Bronchial epithelial cell (primary cell): ENCODE data around the gene BLOC1S1. TPM values are rescaled to one million over a fixed set of nuclear protein-coding genes. Genes with fewer than 3 reads are reported as not detected.
A peak's percentile ranks its signal among the peaks of the same experiment; 100 is the strongest.

ENCODE experiments used
- DNase-seq: peaks from one replicate; pipeline ENCODE4 v3.0.0-alpha.2; 2010; ENCODE audit warnings: low read depth
- FAIRE-seq: peaks from 2 replicates; lab custom pipeline; 2011; peaks lifted over from hg19 to GRCh38; lab: Jason Lieb, UNC
- H3K27me3 ChIP-seq: 2 replicates; pipeline ENCODE4 v1.5.1; 2011; ENCODE audit warnings: low read length; ENCODE audit not compliant: control insufficient read depth, insufficient read depth
- H3K36me3 ChIP-seq: 2 replicates; pipeline ENCODE4 v1.5.1; 2011; ENCODE audit warnings: low read length; ENCODE audit not compliant: control insufficient read depth, insufficient read depth
- H3K4me3 ChIP-seq: 2 replicates; pipeline ENCODE4 v1.5.1; 2011; ENCODE audit warnings: mild to moderate bottlenecking, low read depth, low read length, control low read depth
- CTCF ChIP-seq: IDR thresholded peaks from 2 replicates; pipeline ENCODE4 v1.5.1; 2011; ENCODE audit warnings: mild to moderate bottlenecking, moderate library complexity, low read length, control low read depth, inconsistent platforms; ENCODE audit not compliant: insufficient read depth, severe bottlenecking
- total RNA-seq: library from RNA; depleted of rRNA; stranded (reverse); fragments of >200 nt; gene quantifications from 2 replicates; pipeline ENCODE4 v1.2.1, GENCODE V29; 2014

BLOC1S1 gene
- total RNA-seq, 1 donor from 2014 or later, result 64.5 TPM

GRCh38 chr12:55684761-55685370, 31.0 kb upstream of the BLOC1S1 start:
- Histone ChIP-seq H3K27me3 (peaks cover 2% of the 10 kb centered on the region), H3K36me3 (no peaks in the 10 kb centered on the region), H3K4me3 (no peak overlapping the region)
- FAIRE-seq (no peak), DNase-seq (no peak)
- TF ChIP-seq CTCF, result no peak

GRCh38 chr12:55685671-55686070, 30.2 kb upstream of the BLOC1S1 start:
- peaks cover 2% of the 10 kb centered on the region for H3K27me3 ChIP-seq
- H3K4me3 ChIP-seq, result no peak overlapping the region
- DNase-seq, result no peak
- TF ChIP-seq CTCF, result no peak
- no peaks in the 10 kb centered on the region for H3K36me3 ChIP-seq
- FAIRE-seq, result no peak

- FAIRE-seq, result no peak
- peaks cover 2% of the 10 kb centered on the region for H3K27me3 ChIP-seq
- H3K4me3 ChIP-seq, result no peak overlapping the region
- TF ChIP-seq CTCF, result no peak
- no peak for DNase-seq
- no peaks in the 10 kb centered on the region for H3K36me3 ChIP-seq
Observed at GRCh38 chr12:55686366-55687010, 29.4 kb upstream of the BLOC1S1 start.

GRCh38 chr12:55687746-55688145, 28.1 kb upstream of the BLOC1S1 start:
- peak; percentile 36 for DNase-seq
- peaks cover 2% of the 10 kb centered on the region for H3K27me3 ChIP-seq
- no peak for TF ChIP-seq CTCF
- no peak for FAIRE-seq
- no peak overlapping the region for H3K4me3 ChIP-seq
- no peaks in the 10 kb centered on the region for H3K36me3 ChIP-seq

GRCh38 chr12:55688716-55689655, 26.9 kb upstream of the BLOC1S1 start:
- TF ChIP-seq CTCF, result no peak
- H3K36me3 ChIP-seq, result no peaks in the 10 kb centered on the region
- no peak overlapping the region for H3K4me3 ChIP-seq
- DNase-seq (no peak), FAIRE-seq (no peak)
- no peaks in the 10 kb centered on the region for H3K27me3 ChIP-seq
